Suppressor macrophage (primary cell): ENCODE data around the gene RTKN2.
"Not testable (repeated sequence)": the region's sequence is repeated elsewhere in the genome, so short reads cannot be mapped to it uniquely, and the experiment has no call there.

ENCODE experiments used
- DNase-seq, 4 experiments: peaks; one replicate each; pipeline ENCODE4 v3.0.0-alpha.2; 2020 to 2022

RTKN2 gene

DNA sequence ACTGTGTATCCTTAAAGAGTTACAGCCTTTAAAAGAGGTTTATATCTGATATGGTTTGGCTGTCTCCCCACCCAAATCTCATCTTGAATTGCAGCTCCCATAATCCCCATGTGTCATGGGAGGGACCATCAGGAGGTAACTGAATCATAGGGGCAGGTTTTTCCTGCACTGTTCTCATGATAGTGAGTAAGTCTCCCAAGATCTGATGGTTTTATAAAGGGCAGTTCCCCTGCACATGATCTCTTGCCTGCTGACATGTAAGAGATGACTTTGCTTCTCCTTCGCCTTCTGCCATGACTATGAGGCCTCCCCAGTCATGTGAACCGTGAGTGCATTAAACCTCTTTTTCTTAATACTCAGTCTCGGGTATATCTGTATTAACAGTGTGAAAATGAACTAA lies 9.7 kb downstream of the RTKN2 start:
- peak in 3 of 4 experiments; percentile 24 to 55 (median 35) for DNase-seq

DNA sequence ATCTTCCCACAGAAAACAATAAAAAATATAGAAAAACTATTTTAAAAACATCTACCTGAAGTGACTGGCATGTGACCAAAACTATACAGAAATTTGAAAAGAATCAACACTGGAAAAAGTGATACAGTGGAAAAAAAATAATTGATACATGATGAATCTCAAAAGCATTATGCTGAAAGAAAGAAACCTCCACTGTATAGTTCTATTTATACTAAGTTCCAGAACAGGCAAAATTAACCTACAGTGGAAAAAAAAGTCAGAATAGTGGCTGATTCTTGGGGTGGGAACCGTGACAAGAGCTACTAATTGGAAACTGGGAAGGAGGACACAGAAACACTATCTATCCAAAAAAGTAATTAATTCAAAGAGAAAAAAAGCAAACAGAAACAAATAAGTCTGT lies 14.9 kb downstream of the RTKN2 start:
- no peak for DNase-seq

DNA sequence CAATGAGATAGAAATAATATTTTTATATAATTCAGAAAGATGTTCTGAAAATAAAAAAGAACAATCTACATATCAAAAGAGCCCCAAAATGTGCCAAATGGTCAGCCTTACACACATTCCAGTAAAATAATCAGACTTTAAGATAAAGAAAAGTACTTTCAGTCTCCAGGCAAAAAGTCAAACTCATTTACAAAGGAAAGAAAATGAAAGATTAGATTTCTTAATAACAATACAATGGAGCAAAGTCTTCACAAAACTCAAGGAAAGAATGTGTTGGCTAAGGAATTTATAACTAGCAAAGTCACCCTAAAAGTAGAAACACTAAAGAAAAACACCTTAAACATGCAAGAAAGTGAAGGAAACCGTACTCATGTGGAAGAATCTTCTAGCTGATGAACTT lies 16.6 kb downstream of the RTKN2 start:
- no peak for DNase-seq

DNA sequence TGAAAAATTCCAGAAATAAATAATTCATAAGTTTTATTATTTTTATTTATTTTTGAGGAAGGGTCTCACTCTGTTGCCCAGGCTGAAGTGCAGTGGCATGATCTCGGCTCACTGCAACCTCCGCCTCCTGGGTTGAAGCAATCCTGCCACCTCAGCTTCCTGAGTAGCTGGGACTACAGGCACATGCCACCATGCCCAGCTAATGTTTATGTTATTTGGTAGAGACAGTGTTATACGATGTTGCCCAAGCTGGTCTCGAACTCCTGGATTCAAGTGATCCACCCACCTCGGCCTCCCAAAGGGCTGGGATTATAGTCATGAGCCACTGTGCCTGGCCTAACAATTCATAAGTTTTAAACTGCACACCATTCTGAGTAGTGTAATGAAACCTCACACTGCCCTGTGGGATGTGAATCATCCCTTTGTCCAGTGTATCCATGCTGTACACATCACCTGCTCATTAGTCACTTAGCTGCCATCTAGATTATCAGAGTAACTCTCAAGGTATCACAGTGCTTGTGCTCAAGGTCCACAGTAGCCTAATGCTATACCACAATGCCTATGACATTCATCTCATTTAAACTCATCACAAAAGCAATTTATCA lies 17.9 kb downstream of the RTKN2 start:
- peak in 2 of 4 experiments; percentile 2 to 26 for DNase-seq

DNA sequence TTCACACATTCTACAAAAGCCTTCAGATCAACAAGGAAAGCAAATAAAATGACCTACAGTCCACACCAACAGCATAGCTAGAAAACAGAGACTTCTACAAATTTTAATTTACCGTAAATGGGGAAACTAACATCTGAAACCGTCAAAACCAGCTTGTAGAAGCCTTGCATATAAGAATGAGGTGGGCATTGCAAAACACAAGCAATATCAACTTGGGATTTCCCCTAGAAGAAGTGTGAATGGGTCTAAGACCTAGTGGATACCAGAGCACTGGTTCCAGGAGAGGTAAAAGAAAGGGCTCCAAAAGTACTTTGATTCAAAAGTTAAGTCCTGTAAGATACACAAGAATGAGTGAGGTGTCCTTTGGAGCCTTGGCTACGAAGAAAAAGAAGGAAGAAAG lies 18.7 kb downstream of the RTKN2 start:
- peak in 3 of 4 experiments; percentile 4 to 39 (median 33) for DNase-seq

DNA sequence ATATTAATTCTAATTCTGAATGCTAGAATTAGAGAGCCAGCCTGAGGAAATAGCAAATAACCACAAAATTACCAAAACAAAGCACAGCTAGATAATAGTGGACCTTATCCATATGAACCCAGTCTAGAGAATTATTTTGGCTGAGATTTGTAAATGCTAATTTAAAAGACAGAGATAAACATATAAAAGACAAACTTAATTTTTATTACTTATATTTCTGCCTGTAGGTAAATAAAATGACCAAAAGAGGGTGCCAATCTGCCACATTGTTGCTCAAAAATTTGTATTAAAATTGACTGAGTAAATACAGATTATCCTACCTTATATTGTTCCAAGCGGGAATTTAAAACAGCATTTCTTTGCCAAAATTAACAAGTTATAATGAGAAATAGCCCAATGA lies 20.2 kb downstream of the RTKN2 start:
- DNase-seq: peak in 3 of 4 experiments; percentile 5 to 53 (median 25)

DNA sequence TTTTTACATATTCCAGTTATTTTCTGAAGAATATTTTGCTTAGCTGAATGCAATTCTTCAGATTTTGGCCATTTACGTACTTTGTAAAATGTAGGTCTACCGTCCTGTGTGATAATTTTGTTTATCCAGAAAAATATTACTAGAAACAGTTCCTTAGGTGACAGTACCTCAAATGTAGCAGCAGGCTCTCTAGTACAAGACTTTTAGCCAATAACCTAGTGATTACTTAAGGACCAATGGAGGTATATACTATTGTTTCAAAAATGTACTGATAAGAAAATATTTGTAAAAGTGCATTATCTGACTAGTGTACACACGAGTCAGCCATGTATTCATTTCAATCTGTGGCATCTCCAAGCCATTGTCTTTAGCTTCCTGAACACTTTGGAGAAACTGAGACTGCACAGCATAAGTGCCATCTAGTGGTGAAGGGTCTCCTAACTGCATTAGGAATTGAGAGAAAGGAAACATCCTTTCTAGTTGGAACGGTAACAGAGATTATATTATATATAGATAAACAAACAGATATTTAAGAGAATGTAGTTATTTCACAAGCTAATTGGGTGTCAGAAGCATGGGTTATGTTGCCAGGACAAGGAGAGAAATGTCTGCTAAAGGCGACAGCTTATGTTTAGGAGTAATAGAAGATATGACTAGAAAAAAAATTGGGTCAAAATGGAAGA lies 23.7 kb downstream of the RTKN2 start:
- DNase-seq: peak; percentile 68 to 88 (median 78)

DNA sequence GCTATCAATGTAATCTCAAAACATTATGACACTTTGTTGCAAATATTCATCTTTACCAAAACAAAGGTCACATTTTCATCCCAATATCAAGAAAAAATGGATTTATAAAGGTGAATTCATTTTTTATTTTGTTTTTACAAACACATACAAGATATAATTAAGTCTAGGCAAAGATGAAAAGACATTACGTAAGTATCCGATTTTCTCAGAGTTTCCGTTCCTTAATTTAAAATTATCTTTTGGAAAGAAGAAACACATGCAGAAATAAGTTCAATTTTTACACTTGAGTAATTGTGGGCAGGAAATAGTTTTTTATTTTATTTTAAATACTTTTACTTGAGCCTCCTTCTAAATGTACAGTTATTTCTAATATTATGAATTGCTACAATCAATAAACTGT lies 24.6 kb downstream of the RTKN2 start:
- peak in 2 of 4 experiments; percentile 53 to 65 for DNase-seq

DNA sequence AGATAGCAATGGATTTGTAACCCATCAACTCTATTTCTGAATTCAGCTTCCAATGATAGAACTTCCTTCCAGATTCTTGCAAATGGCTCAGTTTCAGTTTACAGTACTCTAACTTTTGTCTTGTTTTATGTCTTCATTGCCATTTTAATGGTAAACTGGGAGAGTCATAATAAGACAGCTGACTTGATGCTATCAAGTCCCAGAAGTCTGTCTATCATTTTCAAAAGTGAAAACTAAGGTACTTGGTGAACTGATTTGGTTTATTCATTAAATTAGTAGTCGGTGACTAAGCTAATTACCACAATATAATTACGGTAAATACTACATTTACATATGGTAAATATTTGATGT lies 25.0 kb downstream of the RTKN2 start:
- DNase-seq: no peak

DNA sequence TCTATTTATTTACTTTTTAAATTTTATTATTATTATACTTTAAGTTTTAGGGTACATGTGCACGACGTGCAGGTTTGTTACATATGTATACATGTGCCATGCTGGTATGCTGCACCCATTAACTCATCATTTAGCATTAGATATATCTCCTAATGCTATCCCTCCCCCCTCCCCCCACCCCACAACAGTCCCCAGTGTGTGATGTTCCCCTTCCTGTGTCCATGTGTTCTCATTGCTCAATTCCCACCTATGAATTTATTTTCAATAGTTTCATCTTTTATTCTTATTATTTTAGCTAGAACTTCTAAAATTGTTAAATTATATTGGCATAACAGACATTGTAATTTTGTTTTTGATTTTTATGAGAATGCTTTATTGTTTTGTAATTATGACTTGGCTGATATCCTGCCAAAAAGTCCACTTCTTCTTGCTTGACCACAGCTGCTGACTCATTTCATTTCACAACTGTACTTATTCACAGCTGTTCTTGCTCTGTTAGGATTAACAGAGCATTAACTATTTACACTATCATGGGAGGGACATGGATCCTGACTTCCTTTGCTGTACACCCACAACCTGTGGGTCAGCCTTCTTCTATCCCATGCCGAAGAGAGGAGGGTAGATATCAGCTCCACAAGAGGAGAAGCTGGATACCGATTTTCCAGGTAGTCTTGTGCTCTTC lies 25.5 kb downstream of the RTKN2 start:
- peak; percentile 60 to 95 (median 80) for DNase-seq

DNA sequence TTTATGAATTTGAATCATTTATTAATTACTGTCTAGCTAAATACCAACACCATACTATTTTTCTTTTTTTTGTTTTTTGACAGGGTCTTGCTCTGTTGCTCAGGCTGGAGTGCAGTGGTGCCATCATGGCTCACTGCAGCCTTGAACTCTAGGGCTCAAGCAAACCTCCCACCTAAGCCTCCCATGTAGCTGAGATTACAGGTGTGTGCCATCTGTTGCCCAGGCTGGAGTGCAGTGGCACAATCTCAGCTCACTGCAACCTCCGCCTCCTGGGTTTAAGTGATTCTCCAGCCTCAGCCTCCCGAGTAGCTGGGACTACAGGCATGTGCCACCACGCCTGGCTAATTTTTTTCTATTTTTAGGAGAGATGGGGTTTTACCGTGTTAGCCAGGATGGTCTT lies 27.1 kb downstream of the RTKN2 start:
- not testable (repeated sequence) for DNase-seq

DNA sequence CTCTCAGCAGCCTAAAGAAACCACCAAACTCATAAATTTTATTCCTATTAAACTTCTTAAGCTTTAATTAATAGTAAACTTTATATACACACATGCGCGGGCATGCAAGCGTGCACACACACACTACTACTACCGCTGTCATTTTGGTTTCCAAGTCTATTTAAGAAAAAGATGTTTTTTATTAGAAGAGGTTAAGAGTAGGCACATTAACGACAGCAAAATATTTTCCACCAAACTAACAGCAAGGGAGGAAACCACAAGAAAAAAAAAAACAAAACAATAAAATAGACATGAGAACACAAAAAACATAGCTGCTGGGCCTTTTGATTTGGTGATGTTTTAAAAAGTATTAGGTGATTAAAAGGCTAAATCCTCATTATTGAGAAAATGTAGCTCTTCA lies 28.6 kb downstream of the RTKN2 start:
- no peak for DNase-seq

DNA sequence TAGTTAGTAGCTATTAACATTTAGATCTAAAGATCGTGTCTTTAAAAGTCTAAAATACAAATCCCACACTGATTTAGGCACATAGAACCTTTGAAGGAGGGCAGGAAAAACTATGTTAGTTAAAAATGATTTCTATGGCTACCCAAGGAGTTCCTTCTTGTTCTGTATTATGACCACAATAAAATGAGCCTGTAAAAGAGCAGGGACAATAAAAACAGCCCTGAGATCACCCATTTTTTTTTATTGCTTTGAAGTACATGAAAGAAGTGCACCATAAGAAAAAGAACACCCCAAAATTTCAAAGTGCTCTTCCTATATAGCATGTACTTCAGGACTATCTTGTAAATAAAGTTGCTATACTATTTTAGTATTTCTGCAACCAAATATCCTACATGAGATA lies 29.8 kb downstream of the RTKN2 start:
- DNase-seq: no peak

DNA sequence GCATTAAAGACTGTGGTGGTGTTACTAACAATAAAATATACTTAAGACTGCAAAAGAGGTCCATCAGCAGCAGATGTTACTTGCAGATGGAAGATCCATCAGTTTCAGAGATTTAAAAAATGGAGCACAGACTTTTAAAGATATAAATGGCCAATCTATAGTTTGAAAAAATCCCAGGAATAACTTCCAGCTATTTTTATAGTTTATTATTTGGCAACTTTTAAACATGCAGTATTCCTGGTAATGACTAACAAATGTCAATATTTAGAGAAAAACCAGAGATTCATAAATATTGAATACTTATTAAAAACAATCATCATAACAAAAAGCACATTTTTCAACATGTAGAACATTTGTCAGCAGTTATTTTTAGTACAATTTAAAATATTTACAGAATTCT lies 30.7 kb downstream of the RTKN2 start:
- no peak for DNase-seq

DNA sequence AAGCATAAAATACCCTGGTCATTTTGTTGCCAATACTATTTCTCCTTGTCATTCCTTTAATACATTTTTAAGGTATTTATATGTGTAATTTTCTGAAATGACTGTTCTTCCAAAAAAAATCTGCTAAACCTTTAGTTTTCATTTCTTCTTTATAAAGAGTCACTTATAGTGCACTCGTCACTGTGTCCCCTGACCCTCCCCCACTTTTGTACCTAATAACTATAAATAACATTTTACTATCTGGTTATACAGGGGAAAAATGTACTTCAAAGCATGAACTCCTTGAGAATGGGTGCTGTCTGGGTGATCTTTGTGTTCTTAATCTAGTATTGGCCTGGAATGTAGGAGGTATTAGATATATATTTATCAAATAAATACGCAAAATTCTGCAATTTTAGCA lies 31.1 kb downstream of the RTKN2 start:
- no peak for DNase-seq

DNA sequence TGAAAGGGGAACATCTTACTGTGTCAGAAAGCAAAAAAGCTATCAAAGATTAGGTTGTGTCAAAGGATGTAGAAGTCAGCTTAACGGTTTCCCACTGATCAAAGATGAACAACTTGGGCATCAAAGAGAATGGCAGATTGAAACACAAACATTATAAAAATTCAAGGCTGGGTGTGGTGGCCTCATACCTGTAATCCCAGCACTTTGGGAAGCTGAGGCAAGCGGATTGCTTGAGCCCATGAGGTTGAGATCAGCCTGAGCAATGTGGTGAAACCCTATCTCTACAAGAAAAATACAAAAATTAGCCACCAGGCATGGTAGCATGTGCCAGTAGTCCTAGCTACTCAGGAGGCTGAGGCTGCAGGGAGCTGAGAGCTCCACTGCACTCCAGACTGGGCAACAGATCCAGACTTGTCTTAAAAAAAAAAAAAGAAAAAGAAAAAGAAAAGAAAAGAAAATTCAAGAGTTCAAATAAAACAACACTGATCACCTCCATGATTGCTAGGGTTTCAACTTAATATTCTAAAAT lies 34.5 kb downstream of the RTKN2 start:
- DNase-seq: no peak

DNA sequence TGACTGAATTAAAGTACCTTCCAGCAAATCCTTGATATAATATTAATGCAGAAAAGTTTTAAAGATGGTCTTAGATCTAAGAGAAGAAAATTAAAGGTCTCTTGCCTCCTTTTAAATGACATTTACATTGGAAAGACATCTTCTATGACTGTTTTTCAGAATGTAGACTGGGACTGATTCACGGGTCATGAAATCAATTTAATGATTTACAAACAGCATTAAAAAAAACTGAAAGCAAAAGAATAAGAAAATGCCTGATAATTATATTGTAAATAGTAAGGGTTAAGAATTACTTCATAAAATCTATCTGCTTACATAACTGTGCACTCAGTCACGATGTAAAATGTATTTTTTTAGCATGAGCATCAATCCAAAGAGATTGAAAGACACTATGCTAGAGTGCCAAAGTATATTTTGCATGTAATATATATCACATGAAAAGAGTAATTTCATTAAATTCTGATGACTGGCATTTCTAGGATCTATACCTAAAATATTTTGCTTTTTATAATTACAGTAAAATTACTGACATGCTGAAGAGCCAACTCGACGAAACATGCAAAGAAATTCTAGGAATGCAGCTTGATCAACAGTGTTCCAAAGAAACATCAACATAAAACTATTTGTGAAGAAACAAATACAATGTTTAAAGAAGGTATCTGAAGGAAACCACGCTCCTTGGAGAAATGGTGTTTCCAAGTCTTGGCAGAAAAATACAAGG lies 35.1 kb downstream of the RTKN2 start:
- DNase-seq: no peak

DNA sequence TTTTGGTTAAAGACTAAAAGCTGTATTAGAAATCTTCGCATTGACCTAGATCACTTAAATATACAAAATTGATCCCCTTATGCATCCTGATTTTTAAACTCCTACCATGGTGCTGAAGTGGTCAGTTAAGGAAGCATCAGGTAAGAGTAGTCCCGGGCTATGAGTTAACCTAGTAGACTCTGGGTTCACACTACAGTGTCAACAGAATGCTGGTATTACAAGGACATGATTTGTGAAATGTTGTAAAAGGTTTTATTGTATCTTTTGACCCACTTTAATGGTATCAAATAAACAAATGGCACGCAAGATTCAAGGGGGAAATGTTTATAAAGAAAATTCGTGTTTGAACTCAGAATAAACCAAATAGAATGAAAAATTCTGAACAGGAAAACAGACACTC lies 36.8 kb downstream of the RTKN2 start:
- DNase-seq: no peak

DNA sequence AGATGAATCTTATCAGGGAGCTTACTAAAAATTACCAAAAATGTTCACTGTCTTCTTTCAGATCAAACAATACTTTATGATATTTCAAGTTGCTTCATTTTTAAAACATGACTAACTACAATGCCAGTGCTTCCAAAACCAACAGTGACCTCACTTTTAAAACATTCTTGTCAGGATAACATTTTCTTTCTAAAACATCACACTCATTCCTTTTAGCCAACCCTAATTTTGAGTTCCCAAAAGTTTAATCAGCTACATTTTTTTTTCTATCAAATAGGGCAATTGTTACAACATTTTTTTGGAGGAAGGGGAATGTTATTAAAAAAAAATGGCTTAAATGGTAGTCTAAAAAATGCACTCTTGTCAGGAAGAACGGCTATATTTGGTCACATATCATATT lies 37.3 kb downstream of the RTKN2 start:
- no peak for DNase-seq

DNA sequence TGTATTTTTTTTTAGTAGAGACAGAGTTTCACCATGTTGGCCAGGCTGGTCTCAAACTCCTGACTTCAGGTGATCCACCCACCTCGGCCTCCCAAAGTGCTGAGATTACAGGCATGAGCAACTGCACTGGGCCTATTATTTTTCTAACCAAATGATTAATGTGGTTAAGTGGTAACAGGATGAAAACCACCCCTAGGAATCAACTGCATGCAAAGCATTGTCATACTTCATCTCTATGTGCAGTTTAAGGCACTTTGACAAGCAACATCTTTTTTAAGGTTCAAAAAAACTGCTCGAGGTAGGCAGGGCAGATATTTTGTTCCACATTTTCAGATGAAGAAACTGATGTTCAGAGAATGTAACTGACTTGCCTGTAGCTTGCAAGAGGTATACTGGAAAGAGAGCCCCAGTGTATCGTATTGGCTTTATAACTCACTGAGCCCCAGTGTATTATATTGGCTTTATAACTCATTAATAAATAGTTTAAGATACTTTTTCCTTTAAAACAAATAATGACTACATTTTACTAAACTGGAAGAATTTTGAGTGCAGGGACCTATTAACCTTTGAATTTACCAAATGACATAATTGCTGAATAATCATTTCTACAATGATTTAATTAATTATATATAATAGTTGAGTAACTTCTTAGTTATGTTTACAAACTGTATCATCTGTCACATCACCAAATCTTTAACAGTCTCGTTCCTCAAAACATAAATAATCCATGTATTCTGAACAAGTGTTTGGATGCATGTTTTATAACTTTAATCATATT lies 38.1 kb downstream of the RTKN2 start:
- no peak for DNase-seq

DNA sequence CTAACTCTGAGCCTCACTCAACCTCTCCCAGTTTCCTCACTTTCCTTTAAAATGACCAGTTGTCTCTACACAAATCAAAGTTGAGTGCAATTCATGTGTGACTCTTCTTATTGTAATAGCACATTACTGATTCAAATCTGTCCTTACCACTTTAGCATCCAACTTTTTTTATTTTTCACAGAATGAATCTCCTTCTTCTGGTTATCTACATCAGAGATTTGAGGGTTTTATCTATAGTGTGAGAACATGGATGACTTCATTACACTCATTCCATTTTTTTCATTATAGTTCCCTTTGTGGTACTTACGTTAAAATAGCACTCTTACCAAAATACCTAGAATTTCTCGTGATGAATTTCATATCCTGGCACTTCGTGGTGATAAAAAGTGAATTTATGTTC lies 43.3 kb downstream of the RTKN2 start:
- DNase-seq: no peak

DNA sequence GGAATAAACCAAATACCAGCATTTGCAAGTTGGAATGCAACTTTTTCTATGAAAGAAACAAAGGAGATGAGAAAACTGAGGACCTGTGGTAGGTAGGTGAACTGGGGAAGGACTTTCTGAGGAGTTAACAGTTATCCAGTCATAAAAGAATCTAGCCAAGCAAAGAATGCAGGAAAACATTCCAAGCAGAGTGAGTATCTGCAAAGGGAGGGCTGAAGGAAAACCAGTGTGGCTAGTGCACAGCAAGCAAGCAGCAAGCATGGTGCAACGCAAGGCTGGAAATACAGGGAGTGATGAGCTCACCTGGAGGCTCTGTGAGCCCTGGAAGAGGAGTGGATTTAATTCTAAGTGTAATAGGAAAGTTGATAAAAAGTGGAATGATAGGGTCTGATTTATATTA lies 44.0 kb downstream of the RTKN2 start:
- no peak for DNase-seq
